ENCODE measurements around the gene C8B.

Gene C8B

DNA sequence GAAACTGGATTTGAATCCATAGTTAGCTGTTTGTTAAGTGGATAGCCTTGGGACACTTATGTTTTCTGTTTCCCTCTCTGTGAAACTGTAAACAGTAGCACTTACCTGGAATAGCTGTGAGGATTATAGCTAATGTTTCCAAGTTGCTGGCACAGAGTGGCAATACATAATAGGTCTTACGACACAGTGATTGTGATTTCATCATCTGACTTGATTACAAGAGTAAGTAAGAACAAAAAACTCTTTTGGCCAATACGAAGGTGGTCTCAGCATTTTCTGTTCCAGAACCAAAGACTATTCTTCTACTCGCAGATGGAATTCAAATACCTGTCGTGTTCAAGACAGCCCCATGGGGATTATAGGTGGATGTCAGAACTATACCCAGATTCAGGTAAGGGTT is 2.1 kb downstream of the C8B start:
- no peak overlapping the region for H3K4me3 Mint-ChIP-seq
- no peak for DNase-seq
- no peaks in the 10 kb centered on the region for H3K36me3 Mint-ChIP-seq (ENCODE audit: low read depth)
- no peak overlapping the region for H3K27ac Mint-ChIP-seq
- H3K27me3 Mint-ChIP-seq, result no peaks in the 10 kb centered on the region
- H3K4me1 Mint-ChIP-seq (ENCODE audit: low read depth), result no peaks in the 10 kb centered on the region
- peaks cover 2% of the 10 kb centered on the region for H3K9me3 Mint-ChIP-seq

DNA sequence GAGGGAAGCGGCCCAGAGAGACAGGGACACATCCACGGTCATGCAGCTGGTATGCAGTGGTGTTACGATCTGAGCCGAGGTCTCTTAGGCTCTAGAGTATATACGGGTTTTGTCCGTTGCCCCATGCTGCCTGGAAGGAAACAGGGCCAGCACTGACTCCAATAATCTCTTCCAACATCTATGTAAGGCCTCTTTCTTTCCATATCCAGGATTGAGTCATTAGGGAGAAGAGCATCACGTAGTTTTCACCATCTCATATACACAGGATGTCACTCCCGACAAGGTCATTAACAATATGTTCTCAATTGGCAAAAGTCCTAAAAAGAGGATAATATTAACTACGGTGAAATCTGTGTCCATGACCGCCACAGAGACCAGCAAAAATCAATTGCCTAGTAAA is 4.4 kb downstream of the C8B start:
- H3K27me3 Mint-ChIP-seq, result peaks cover 11% of the 10 kb centered on the region
- H3K9me3 Mint-ChIP-seq, result no peaks in the 10 kb centered on the region
- no peak overlapping the region for H3K4me3 Mint-ChIP-seq
- no peak for DNase-seq
- no peaks in the 10 kb centered on the region for H3K4me1 Mint-ChIP-seq (ENCODE audit: low read depth)
- no peaks in the 10 kb centered on the region for H3K36me3 Mint-ChIP-seq (ENCODE audit: low read depth)
- H3K27ac Mint-ChIP-seq, result no peak overlapping the region

DNA sequence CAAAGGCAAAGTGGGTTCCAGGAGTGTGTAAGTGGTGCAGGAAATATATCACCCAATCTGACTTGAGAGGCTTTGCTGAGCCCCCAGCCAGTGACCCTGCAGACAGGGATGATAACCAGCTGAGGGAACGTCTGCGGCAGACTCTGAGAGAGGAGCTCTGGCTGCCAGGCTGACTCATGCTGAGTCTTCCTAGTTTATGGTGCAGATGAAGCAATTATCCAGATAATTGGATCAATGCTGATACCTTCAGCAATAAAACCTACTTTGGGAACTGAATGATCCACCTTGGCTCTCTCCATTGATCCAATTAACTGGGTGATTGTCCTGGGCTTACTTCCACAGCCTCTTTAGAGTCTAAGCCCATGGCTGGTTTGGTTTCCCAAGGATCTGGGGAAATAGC is 7.3 kb downstream of the C8B start:
- Mint-ChIP-seq H3K4me3 (no peak overlapping the region), H3K27me3 (peaks cover 11% of the 10 kb centered on the region), H3K36me3 (ENCODE audit: low read depth) (no peaks in the 10 kb centered on the region), H3K27ac (no peak overlapping the region), H3K9me3 (no peaks in the 10 kb centered on the region), H3K4me1 (ENCODE audit: low read depth) (no peaks in the 10 kb centered on the region)
- DNase-seq, result no peak

DNA sequence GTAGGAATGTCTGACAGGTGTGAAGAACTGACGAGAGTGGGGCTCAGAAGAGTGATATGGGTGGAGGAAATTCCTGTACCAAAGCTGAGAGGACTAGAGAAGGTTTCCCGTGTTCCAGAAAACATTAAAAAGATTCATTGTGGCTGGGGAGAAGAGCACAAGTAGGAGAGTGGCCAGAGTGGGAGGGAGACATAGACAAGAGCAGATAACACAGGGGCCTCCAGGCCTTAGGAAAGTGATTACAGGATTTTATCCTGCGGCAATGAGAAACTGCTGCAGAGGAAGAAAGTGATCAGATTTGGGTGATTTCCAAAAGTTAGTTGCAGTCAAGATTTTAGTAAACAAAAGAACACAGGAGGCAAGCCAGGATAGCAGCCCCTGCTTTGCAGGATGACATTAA is 7.9 kb downstream of the C8B start:
- no peak overlapping the region for H3K27ac Mint-ChIP-seq
- no peaks in the 10 kb centered on the region for H3K4me1 Mint-ChIP-seq (ENCODE audit: low read depth)
- H3K4me3 Mint-ChIP-seq, result no peak overlapping the region
- peaks cover 11% of the 10 kb centered on the region for H3K27me3 Mint-ChIP-seq
- no peak for DNase-seq
- no peaks in the 10 kb centered on the region for H3K9me3 Mint-ChIP-seq
- no peaks in the 10 kb centered on the region for H3K36me3 Mint-ChIP-seq (ENCODE audit: low read depth)

DNA sequence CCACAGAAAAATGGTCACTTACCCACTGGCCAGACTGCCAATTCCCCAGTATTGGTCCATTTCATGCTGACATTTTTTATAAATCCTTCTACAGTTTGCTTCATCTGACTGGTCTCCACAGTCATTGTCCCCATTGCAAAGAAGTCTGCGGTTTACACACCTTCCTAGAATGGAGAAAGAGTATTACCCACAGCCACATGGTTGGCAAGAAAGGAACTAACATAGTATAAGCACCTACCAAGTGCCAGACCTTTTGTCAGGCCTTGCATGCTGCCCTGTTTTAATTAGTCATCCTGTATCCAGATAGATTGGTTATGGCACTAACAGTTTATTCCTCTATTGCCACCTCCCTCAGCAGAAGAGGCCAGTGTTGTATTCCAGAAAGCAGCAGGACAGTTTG is 11.2 kb downstream of the C8B start:
- no peak overlapping the region for H3K4me3 Mint-ChIP-seq
- DNase-seq, result no peak
- H3K36me3 Mint-ChIP-seq (ENCODE audit: low read depth), result no peaks in the 10 kb centered on the region
- H3K27ac Mint-ChIP-seq, result no peak overlapping the region
- H3K9me3 Mint-ChIP-seq, result no peaks in the 10 kb centered on the region
- no peaks in the 10 kb centered on the region for H3K4me1 Mint-ChIP-seq (ENCODE audit: low read depth)
- peaks cover 11% of the 10 kb centered on the region for H3K27me3 Mint-ChIP-seq

DNA sequence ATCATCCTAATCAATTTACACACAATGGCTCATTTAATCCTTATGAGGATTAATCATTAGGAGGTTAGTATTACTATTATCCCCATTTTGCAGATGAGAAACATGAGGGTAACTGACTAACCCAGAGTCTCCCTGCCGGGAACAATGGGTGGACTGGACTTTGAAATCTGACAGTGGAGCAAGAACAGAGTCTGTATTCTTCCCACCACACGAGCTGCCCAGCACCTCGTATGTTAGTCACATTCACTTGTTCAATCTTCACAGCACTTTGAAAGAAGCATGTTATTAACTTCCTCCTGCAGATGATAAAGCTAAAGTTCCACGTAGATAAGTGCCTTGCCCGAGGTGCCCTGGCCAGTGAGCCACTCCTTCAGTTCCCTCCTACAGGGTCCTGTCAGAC is 12.4 kb downstream of the C8B start:
- H3K36me3 Mint-ChIP-seq (ENCODE audit: low read depth), result no peaks in the 10 kb centered on the region
- no peak overlapping the region for H3K27ac Mint-ChIP-seq
- H3K9me3 Mint-ChIP-seq, result no peaks in the 10 kb centered on the region
- no peaks in the 10 kb centered on the region for H3K4me1 Mint-ChIP-seq (ENCODE audit: low read depth)
- DNase-seq, result no peak
- H3K4me3 Mint-ChIP-seq, result no peak overlapping the region
- peaks cover 11% of the 10 kb centered on the region for H3K27me3 Mint-ChIP-seq

DNA sequence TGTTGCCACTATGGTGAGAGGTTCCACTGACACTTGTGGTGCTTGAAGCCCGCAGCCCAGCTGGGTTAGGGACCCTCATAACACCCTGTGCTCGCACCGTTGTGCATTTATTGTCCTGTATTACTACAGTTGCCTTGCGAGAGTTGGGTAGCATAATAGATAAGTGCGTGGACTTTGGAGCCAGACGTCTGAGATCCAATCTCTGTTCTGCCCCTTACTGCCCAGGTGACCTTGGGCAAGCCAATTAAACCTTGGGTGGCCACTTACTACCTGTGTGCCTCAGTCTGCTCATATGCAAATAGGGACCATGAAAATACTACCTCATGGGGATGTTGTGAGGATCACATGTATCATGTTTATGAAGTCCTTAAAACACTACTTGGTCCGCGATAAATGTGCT is 13.3 kb downstream of the C8B start:
- H3K4me3 Mint-ChIP-seq, result no peak overlapping the region
- H3K9me3 Mint-ChIP-seq, result no peaks in the 10 kb centered on the region
- no peak overlapping the region for H3K27ac Mint-ChIP-seq
- no peak for DNase-seq
- H3K4me1 Mint-ChIP-seq (ENCODE audit: low read depth), result no peaks in the 10 kb centered on the region
- H3K36me3 Mint-ChIP-seq (ENCODE audit: low read depth), result no peaks in the 10 kb centered on the region
- peaks cover 6% of the 10 kb centered on the region for H3K27me3 Mint-ChIP-seq

DNA sequence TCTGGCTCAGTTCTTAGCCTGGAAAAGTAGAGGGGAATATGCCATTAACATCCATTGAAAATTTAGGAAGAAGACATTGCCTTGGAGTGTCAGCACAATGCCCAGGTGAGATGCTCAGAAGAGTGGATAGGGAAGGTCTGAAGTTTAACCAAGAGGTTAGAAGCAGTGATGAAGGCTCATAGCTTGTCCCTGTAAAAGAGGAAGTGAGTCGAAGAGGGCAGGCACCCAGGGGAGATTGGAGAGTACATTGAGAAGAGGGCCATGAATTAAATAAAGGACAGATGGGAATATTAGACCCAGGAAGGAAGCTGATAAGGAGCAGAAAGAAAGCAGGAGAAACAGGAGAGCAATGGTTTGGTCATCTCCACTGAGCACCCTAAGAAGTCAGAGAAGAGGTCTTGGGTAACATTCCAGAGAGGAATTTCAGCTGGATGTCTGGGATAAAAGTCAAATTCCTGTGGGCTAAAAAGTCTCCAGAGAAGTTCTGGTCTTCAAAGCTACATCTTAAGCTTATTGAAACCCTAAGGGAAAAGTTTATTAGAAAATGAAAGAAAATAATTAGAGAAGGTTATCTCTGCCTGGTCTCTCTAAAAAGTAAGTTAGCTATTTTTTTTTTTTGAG is 17.3 kb downstream of the C8B start:
- no peak for DNase-seq
- Mint-ChIP-seq H3K9me3 (no peaks in the 10 kb centered on the region), H3K27ac (no peak overlapping the region), H3K4me3 (no peak overlapping the region), H3K36me3 (ENCODE audit: low read depth) (no peaks in the 10 kb centered on the region), H3K27me3 (no peaks in the 10 kb centered on the region), H3K4me1 (ENCODE audit: low read depth) (no peaks in the 10 kb centered on the region)

DNA sequence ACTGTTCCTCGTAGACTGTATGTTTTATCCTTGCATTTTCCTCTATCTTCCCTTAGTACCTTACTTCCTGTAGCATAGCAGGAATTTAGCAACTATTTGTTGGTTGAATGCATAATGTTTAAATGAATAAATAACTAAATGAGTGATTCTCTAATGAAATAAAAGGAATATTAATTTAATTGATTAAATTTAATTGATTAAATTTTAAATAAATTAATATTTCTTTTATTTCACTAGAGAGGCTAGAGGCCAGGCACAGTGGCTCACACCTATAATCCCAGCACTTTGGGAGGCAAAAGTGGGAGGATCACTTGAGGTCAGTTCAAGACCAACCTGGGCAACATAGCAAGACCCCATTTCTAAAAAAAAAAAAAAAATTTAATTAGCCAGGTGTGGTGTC is 25.8 kb downstream of the C8B start:
- H3K27ac Mint-ChIP-seq, result no peak overlapping the region
- no peaks in the 10 kb centered on the region for H3K9me3 Mint-ChIP-seq
- no peak overlapping the region for H3K4me3 Mint-ChIP-seq
- no peak for DNase-seq
- no peaks in the 10 kb centered on the region for H3K4me1 Mint-ChIP-seq (ENCODE audit: low read depth)
- peaks cover 17% of the 10 kb centered on the region for H3K27me3 Mint-ChIP-seq
- H3K36me3 Mint-ChIP-seq (ENCODE audit: low read depth), result no peaks in the 10 kb centered on the region

DNA sequence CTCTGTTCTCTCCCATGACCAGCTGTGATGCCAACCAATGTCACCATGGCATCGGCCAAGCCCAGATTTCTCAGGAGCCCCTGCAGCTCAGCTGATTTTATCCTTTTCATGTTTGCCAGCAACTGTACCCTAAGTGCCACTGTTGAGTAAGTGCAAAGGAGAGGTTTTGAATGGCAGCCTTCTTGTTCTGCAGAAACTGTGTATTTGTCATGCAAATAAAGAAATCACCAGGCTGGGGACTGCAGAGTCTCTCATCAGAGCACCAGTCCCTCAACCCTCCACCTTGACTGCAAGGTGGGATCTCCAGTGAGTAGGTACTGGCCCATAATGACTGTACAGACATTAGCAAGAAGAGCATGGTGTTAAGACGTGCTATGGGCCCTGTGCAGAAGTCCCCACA is 26.6 kb downstream of the C8B start:
- Mint-ChIP-seq H3K4me3 (no peak overlapping the region), H3K4me1 (ENCODE audit: low read depth) (no peaks in the 10 kb centered on the region), H3K27ac (no peak overlapping the region), H3K9me3 (no peaks in the 10 kb centered on the region), H3K36me3 (ENCODE audit: low read depth) (no peaks in the 10 kb centered on the region), H3K27me3 (peaks cover 17% of the 10 kb centered on the region)
- no peak for DNase-seq

DNA sequence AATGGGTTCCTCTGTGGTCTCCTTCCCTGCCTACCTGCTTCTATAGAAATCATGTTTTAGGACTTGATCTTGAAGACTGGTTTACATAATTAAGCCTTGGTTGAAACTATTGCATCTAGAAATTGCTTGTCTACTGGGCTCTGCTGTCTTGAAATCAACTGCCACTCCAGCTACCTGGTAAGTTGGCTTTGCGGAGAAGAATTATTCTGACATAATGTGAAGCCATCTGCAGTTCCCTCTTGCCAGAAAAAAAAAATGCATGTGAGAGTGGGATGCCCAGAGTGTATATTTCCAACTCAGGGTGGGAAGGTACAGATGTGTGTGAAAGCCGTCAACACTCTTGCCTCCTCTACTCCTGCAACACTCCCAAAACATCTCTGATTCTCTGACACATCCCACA is 27.2 kb downstream of the C8B start:
- no peaks in the 10 kb centered on the region for H3K36me3 Mint-ChIP-seq (ENCODE audit: low read depth)
- no peaks in the 10 kb centered on the region for H3K9me3 Mint-ChIP-seq
- peaks cover 17% of the 10 kb centered on the region for H3K27me3 Mint-ChIP-seq
- no peak overlapping the region for H3K4me3 Mint-ChIP-seq
- no peak for DNase-seq
- no peak overlapping the region for H3K27ac Mint-ChIP-seq
- no peaks in the 10 kb centered on the region for H3K4me1 Mint-ChIP-seq (ENCODE audit: low read depth)

DNA sequence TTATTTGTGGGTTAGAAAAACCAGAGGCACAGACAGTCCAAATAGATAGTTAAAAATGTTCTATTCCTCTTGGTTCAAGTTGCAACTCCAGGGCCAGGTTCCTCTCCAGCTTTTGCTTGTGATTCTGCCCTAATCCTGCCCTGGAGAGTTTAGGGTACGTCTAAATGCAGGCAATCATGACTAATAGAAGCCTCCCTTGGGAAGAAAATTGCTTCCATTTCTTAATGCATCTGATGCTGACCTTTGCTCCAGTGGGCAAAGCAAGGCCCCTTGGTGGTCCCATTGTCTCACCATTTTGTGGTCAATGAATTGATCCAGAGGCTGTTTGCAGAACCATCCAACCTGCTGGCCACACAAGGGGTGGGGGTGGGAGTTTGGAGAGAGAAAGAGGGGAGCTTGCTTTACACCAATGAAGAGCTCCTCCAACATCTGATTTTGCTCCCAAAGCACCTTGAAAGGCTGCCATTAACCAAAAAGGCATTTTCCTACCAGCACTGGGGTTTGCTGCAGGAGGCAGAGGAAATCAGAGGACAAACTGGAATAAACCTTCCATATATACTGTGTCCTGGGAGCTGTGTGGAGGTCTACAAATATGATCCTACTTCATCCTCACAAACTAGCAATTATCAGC is 31.3 kb downstream of the C8B start:
- Mint-ChIP-seq H3K36me3 (ENCODE audit: low read depth) (no peaks in the 10 kb centered on the region), H3K9me3 (no peaks in the 10 kb centered on the region), H3K4me1 (ENCODE audit: low read depth) (no peaks in the 10 kb centered on the region), H3K27ac (no peak overlapping the region), H3K27me3 (peaks cover 12% of the 10 kb centered on the region), H3K4me3 (no peak overlapping the region)
- no peak for DNase-seq

DNA sequence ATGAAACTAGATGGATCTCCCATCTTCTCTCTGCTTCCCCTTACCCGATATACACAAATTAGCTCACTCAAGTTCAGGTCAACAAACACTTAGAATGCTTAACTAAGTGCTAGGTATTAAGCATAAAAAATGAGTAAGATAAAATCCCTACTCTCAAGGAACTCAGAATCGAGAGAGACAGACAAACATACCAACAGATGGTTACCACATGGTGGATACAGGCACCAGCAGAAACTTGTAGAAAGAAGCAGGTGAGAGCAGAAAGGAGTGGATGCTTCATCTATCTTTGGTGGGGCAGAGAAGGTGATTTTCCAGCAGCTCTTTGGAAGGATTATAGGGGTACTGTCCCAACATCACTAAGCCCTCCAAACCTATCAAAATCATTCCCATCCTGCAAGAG is 32.2 kb downstream of the C8B start:
- DNase-seq, result no peak
- Mint-ChIP-seq H3K4me3 (no peak overlapping the region), H3K36me3 (ENCODE audit: low read depth) (no peaks in the 10 kb centered on the region), H3K27me3 (peaks cover 2% of the 10 kb centered on the region), H3K27ac (no peak overlapping the region), H3K4me1 (ENCODE audit: low read depth) (no peaks in the 10 kb centered on the region), H3K9me3 (no peaks in the 10 kb centered on the region)

DNA sequence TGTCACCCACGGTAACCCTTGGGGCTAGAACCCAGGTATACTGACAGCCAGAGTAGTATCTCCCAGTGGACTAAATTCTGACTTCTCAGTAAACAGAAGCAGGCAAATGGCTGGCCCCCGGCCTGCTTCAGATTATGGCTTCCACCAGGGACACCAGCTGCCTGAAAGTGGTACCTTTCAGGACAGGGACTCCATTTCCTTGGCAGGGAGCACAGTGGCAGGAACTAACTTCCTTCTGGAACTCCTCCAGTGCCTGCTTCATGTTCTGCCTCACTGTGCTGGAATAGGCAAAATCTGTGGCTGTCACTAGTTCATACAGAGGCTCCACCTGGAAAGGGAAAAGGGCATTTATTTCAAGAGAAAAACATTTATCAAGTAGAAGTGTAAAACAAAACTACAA is 32.7 kb downstream of the C8B start:
- Mint-ChIP-seq H3K9me3 (no peaks in the 10 kb centered on the region), H3K36me3 (ENCODE audit: low read depth) (no peaks in the 10 kb centered on the region), H3K27ac (no peak overlapping the region), H3K4me1 (ENCODE audit: low read depth) (no peaks in the 10 kb centered on the region), H3K4me3 (no peak overlapping the region), H3K27me3 (peaks cover 2% of the 10 kb centered on the region)
- DNase-seq, result no peak

DNA sequence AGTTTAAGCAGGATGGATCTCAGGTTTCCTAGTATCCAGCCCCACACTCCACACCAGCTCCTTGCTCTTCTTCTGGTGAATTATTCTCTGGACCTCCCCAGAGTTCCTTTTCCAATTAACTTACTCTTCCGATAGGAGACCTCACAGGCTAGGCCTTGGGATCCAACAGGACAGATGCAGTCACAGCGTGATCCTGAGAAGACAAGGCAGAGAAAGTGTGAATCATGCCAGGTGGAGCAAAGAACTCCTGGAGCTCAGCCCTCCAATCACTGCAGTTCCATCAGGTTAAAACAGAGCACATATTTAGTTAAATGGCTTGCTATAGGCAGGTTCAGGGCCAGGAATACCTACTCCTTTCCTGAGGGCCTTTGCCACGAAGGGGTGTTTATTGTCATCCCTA is 34.1 kb downstream of the C8B start:
- Mint-ChIP-seq H3K27me3 (peaks cover 2% of the 10 kb centered on the region), H3K4me3 (no peak overlapping the region), H3K9me3 (no peaks in the 10 kb centered on the region), H3K36me3 (ENCODE audit: low read depth) (no peaks in the 10 kb centered on the region), H3K4me1 (ENCODE audit: low read depth) (no peaks in the 10 kb centered on the region), H3K27ac (no peak overlapping the region)
- no peak for DNase-seq

DNA sequence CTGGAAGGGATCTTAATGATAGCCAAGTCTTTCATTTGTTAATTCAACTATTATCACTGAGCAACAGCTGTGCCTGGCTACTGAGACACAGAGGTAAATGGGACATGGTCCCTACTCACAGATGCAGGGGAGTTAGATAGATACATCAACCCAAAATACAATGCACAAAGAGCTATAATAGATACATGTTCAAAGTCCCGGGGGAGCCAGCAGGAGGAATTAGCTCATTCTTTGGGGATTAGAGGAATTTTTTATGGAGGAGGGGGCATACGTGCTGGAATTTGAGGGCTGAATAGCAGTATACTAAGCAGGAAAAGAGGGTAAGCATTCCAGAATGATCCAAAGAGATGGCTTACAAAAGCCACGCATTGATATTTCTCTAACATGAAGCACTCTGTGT is 34.6 kb downstream of the C8B start:
- Mint-ChIP-seq H3K27ac (no peak overlapping the region), H3K4me1 (ENCODE audit: low read depth) (no peaks in the 10 kb centered on the region), H3K4me3 (no peak overlapping the region), H3K36me3 (ENCODE audit: low read depth) (no peaks in the 10 kb centered on the region), H3K9me3 (no peaks in the 10 kb centered on the region), H3K27me3 (peaks cover 2% of the 10 kb centered on the region)
- DNase-seq, result no peak

Data from activated T-cell treated with anti-CD3 and anti-CD28 coated beads, Interleukin-2, amount 50 U/mL, for 24 hours (primary cell).